ENCODE data around the gene KLHL29. TPM values are rescaled to one million over a fixed set of nuclear protein-coding genes. Genes with fewer than 3 reads are reported as not detected.

The KLHL29 gene
- total and polyA plus RNA-seq, 2 experiments from 2014 or later, result 5.6 to 11.0 TPM

DNA sequence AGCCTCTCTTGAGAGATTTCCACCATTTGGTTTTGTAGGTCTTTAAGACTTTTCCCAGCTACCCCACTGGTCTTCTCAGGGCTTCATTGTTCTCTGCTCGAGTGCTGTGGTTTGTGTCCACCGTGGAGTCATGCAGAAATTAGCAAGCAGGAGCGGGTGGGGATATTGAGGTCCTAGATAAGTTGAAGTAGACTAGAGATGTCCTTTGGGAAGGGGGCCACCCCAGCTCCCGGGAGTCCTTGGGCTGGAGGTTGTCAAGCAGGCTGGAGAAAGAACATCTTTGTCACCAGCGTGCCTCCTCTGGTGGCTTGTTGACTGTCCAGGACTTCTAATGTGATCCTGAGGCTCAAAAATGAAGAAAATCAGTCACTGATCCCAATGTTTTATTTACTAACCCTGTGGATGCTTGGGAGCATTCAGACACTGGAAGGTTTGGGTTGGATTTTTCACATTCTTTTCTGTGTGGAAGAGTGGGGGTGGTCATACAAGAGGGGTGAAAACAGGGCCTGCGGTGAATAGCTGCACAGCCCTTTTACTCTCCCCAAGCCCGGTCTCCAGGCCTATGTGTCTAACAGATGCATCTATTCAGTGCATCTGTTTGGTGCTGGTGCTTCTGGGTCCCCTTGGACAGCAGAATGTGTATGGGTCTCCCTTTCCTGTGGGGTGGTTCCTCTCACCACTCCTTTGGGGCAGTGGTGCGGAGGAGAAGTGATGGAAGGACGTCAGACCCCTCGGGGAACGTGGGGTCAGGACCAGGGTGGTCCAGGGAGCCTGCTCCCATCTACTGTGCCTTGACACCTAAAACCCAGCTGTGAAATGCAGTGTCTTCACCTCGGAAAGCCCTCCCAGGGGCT is 208.1 kb downstream of the KLHL29 start:
- no peaks in the 10 kb centered on the region for H3K27me3 ChIP-seq
- peaks cover 4% of the 10 kb centered on the region for H3K4me1 ChIP-seq (ENCODE audit: low read depth)
- H3K9me3 ChIP-seq (ENCODE audit: low read depth), result no peaks in the 10 kb centered on the region

GRCh38 chr2:23593752-23594459 is 208.9 kb downstream of the KLHL29 start:
- DNase-seq (ENCODE audit: low read depth in 1 of 2, low spot score in 1 of 2), result no peak
- Histone ChIP-seq H3K4me1 (ENCODE audit: low read depth) (peaks cover 4% of the 10 kb centered on the region), H3K36me3 (no peaks in the 10 kb centered on the region), H3K9me3 (ENCODE audit: low read depth) (no peaks in the 10 kb centered on the region), H3K27ac (no peak overlapping the region), H3K27me3 (no peaks in the 10 kb centered on the region), H3K4me3 (no peak overlapping the region)
- TF ChIP-seq CTCF (IDR thresholded peaks at IDR 0.05; ENCODE audit: low read depth, low read length), result no peak

More for the DNA sequence above, 208.1 kb downstream of the KLHL29 start:
- Histone ChIP-seq H3K36me3 (no peaks in the 10 kb centered on the region), H3K27ac (no peak overlapping the region), H3K4me3 (no peak overlapping the region)
- TF ChIP-seq CTCF (IDR thresholded peaks at IDR 0.05; ENCODE audit: low read depth, low read length), result no peak
- DNase-seq (ENCODE audit: low read depth in 1 of 2, low spot score in 1 of 2), result no peak

DNA sequence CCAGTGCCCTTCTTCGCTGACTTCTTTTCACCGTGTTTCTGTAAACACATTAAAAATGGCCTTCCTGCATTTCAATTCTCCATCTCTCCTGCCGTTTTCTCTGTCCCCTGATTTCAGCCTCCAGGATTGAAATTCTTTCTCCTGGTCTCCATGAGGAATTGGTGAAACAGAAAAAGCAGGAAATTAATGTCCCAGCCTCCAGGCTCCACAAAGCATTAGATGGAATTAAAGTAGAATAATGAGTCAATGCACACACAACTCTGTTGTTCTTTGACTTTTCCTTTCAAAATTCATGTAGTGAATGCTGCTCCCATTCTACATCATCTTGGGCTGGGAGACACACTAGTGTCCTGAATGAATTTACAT is 209.5 kb downstream of the KLHL29 start:
- no peak overlapping the region for H3K4me3 ChIP-seq
- no peak for TF ChIP-seq CTCF (IDR thresholded peaks at IDR 0.05; ENCODE audit: low read depth, low read length)
- H3K36me3 ChIP-seq, result no peaks in the 10 kb centered on the region
- no peaks in the 10 kb centered on the region for H3K4me1 ChIP-seq (ENCODE audit: low read depth)
- DNase-seq (ENCODE audit: low read depth in 1 of 2, low spot score in 1 of 2), result no peak
- H3K27me3 ChIP-seq, result no peaks in the 10 kb centered on the region
- H3K9me3 ChIP-seq (ENCODE audit: low read depth), result no peaks in the 10 kb centered on the region
- no peak overlapping the region for H3K27ac ChIP-seq

DNA sequence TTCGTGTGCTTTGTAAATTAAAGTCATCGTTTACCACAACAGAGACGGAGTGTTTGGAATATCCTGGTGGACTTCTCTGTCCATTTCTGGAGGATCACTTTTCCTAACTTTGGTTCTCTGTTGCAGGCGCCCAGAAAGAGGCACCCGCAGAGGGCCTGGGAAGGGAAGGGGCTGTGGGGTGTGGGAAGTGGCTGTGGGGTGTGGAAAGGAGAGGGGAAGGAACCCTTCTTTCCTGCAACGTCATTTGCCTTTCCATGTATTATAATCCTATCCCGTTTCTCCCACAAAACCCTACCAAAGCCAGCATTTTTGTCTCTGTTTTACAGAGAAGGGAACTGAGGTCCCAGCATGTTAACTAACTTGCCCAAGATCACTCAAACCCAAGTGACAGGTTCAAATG is 210.0 kb downstream of the KLHL29 start:
- H3K36me3 ChIP-seq, result no peaks in the 10 kb centered on the region
- no peak for DNase-seq (ENCODE audit: low read depth in 1 of 2, low spot score in 1 of 2)
- TF ChIP-seq CTCF (IDR thresholded peaks at IDR 0.05; ENCODE audit: low read depth, low read length), result no peak
- H3K4me1 ChIP-seq (ENCODE audit: low read depth), result no peaks in the 10 kb centered on the region
- H3K27ac ChIP-seq, result no peak overlapping the region
- H3K9me3 ChIP-seq (ENCODE audit: low read depth), result no peaks in the 10 kb centered on the region
- no peak overlapping the region for H3K4me3 ChIP-seq
- H3K27me3 ChIP-seq, result no peaks in the 10 kb centered on the region

DNA sequence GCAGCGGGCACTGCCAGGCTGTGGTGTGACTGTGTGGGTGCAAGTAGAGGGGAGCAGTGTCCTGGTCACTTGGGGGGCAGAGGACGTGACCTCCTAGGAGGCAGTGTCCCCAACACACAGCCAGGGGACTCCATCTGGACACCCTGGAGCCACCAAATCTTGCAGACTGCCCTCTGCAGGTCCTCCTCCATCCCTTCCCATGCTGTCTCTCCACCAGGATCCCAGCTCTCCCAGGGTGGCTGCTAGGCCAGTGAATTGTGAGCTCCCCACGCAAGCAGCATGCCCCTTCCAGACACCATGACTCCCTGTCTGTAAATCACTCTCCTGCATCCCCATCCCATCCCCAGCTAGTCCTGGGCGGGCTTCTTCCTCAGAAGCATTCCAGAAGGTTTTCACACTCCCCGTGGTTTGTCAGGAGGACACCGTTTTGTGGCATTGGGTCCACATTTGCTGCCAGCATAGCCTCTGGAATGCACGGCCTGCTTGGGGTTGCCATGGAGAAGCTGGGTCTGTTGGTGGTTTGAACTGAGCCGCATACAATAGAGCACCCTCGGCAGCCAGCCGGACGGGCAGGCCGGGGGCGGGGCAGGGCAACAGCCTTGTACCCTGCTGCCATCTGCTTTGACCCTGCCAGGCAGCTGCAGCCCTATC is 210.7 kb downstream of the KLHL29 start:
- H3K27ac ChIP-seq, result no peak overlapping the region

More for the DNA sequence above, 210.7 kb downstream of the KLHL29 start:
- peak in 1 of 2 donors; percentile 31 for DNase-seq (ENCODE audit: low read depth in 1 of 2, low spot score in 1 of 2)
- Histone ChIP-seq H3K27me3 (no peaks in the 10 kb centered on the region), H3K36me3 (no peaks in the 10 kb centered on the region), H3K9me3 (ENCODE audit: low read depth) (no peaks in the 10 kb centered on the region), H3K4me1 (ENCODE audit: low read depth) (no peaks in the 10 kb centered on the region), H3K4me3 (no peak overlapping the region)
- no peak for TF ChIP-seq CTCF (IDR thresholded peaks at IDR 0.05; ENCODE audit: low read depth, low read length)
